Transverse colon (tissue), 4 donors: ENCODE data around the gene DCBLD2. TPM values are rescaled to one million over a fixed set of nuclear protein-coding genes. Genes with fewer than 3 reads are reported as not detected.

Source experiments
- DNase-seq: peaks from one replicate; pipeline ENCODE4 v3.0.0-alpha.2; 2019
- H3K27ac ChIP-seq, 4 donors: fragments of 200-600 bp; sonication (generic); 2 replicates each; pipeline ENCODE4 v1.5.1; 2016 to 2018; ENCODE audit warnings: inconsistent platforms in 4 of 4
- H3K27me3 ChIP-seq: fragments of 200-600 bp; sonication (generic); 2 replicates; pipeline ENCODE4 v1.5.1; 2017; ENCODE audit warnings: inconsistent platforms
- H3K36me3 ChIP-seq, 4 donors: fragments of 200-600 bp; sonication (generic); 2 replicates each; pipeline ENCODE4 v1.5.1; 2017 to 2019; ENCODE audit warnings: inconsistent platforms in 4 of 4
- H3K4me1 ChIP-seq, 4 donors: fragments of 200-600 bp; sonication (generic); 2 replicates each; pipeline ENCODE4 v1.5.1; 2017 to 2020; ENCODE audit warnings: inconsistent platforms in 4 of 4
- H3K4me3 ChIP-seq, 4 donors: fragments of 200-600 bp; sonication (generic); 1 replicate in 1 of 4; 2 replicates in 3 of 4; pipeline versions ENCODE4 v1.5.1 to v1.6.1; 2017 to 2019; ENCODE audit warnings: inconsistent platforms in 4 of 4
- H3K9me3 ChIP-seq, 2 donors: fragments of 200-600 bp; sonication (generic); 2 replicates each; pipeline ENCODE4 v1.5.1; 2017 to 2019; ENCODE audit warnings: inconsistent platforms in 2 of 2
- EP300 ChIP-seq: sonication (generic); formaldehyde crosslinking; IDR thresholded peaks from one replicate; pipeline ENCODE4 v1.6.1; 2017; ENCODE audit warnings: antibody characterized with exemption, low read depth
- POLR2A ChIP-seq: fragments of 450-650 bp; IDR thresholded peaks from one replicate; pipeline ENCODE4 v1.6.1; 2016; ENCODE audit warnings: antibody characterized with exemption, mild to moderate bottlenecking, moderate library complexity
- POLR2AphosphoS5 ChIP-seq, 3 donors: sonication (generic); formaldehyde crosslinking; IDR thresholded peaks; one replicate each; pipeline ENCODE4 v1.6.1; 2016; ENCODE audit warnings: antibody characterized with exemption in 3 of 3
- WGBS, 2 donors: methylation state at CpG; one replicate each; pipeline ENCODE4 v1.1.5; 2018; ENCODE audit warnings: low coverage in 1 of 2; 5-methylcytosine and 5-hydroxymethylcytosine counted together
- in situ Hi-C, 4 donors: fragments of 200-750 bp; cut with MboI; loops; one replicate each; pipeline versions ENCODE4 v1.15.0 to v1.15.1; 2017; ENCODE audit warnings: low sequenced_read_pairs in 3 of 4, low pct_ligation_motif_present in 1 of 4, low pct_unique_long_range_greater_than_20kb in 1 of 4
- intact Hi-C: fragments of 100-400 bp; cut with DNase I; formaldehyde crosslinking; loops from one replicate; pipeline ENCODE4 v1.15.1; 2023; ENCODE audit warnings: low total_unique reads
- total RNA-seq, 4 donors: library from RNA; depleted of rRNA; stranded (reverse); fragments of >200 nt; gene quantifications; one replicate each; pipeline ENCODE4 v1.1.0, GENCODE V29; 2016
- TF ChIP-seq, protein P1 (sequence below), 5 experiments: fragments of 200-600 bp in 3 of 5; fragments of 450-650 bp in 2 of 5; sonication (generic) in 3 of 5; IDR thresholded peaks; 1 replicate in 2 of 5; 2 replicates in 3 of 5; pipeline ENCODE4 v1.5.1; 2016 to 2017; ENCODE audit warnings: antibody characterized with exemption in 5 of 5, inconsistent platforms in 3 of 5, mild to moderate bottlenecking in 2 of 5, moderate library complexity in 1 of 5

Gene DCBLD2
- total RNA-seq, 4 donors from 2014 or later = 14.3 to 20.6 (median 18.4) TPM

GRCh38 chr3:98793971-98794370 is 107.5 kb downstream of the DCBLD2 start:
- whole genome bisulfite sequencing, 2 donors = 61 to 68% methylated on average over 3 of the region's 3 CpGs
- intact Hi-C loops (no loop called here), in situ Hi-C loops (no loop called here)
- Histone ChIP-seq H3K27ac (no peak overlapping the region), H3K9me3 (no peaks in the 10 kb centered on the region), H3K36me3 (no peaks in the 10 kb centered on the region), H3K4me1 (no peaks in the 10 kb centered on the region), H3K4me3 (no peak overlapping the region), H3K27me3 (no peaks in the 10 kb centered on the region)
- TF ChIP-seq, protein P1, sequence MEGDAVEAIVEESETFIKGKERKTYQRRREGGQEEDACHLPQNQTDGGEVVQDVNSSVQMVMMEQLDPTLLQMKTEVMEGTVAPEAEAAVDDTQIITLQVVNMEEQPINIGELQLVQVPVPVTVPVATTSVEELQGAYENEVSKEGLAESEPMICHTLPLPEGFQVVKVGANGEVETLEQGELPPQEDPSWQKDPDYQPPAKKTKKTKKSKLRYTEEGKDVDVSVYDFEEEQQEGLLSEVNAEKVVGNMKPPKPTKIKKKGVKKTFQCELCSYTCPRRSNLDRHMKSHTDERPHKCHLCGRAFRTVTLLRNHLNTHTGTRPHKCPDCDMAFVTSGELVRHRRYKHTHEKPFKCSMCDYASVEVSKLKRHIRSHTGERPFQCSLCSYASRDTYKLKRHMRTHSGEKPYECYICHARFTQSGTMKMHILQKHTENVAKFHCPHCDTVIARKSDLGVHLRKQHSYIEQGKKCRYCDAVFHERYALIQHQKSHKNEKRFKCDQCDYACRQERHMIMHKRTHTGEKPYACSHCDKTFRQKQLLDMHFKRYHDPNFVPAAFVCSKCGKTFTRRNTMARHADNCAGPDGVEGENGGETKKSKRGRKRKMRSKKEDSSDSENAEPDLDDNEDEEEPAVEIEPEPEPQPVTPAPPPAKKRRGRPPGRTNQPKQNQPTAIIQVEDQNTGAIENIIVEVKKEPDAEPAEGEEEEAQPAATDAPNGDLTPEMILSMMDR (IDR thresholded peaks at IDR 0.05) = no peak
- TF ChIP-seq POLR2AphosphoS5 (IDR thresholded peaks at IDR 0.05) (no peak), POLR2A (no peak), EP300 (no peak)
- DNase-seq = no peak

DNA sequence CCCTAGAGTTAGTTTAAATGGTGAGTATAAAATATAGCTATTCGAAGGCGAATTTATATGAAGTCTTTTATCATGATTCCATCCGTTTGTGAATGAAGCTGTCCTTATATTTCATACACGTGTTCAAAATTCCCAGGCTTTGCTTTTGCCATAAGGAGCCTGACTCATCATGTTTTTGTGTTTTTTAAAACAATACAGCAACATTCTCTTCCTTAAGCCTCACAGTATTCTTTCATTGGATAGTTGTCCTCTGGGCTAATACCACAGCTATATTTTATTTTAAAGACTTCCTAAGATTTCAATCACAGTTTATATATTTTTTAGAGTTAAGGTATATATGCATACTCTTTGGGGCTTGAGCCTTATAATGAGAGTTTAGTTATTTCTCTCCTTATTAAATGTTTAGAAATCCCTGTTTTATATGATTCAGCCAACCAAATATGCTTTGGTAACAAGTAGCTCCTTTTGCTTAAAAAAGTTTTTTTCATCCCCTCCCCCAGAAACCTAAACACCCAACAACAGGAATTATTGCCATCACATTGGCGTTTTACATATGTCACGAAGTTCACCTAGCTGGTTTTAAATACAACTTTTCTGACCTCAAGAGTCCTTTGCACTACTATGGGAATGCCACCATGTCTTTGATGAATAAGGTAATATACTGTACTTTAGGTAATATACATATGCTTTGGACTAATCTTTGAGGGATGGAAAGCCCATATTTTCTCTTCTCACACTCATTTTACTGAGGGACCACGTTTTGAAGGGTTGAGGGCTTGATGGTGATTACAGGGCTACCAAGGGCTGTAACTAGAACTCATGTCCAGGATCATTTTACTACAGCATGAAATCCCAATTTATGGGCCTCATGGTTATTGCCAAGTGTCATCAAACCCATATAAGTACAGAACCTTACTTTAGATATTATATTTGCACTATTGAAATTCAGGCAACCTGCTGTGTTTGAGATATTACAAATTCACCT is 109.9 kb downstream of the DCBLD2 start:
- no peak for DNase-seq
- in situ Hi-C loops = no loop called here

DNA sequence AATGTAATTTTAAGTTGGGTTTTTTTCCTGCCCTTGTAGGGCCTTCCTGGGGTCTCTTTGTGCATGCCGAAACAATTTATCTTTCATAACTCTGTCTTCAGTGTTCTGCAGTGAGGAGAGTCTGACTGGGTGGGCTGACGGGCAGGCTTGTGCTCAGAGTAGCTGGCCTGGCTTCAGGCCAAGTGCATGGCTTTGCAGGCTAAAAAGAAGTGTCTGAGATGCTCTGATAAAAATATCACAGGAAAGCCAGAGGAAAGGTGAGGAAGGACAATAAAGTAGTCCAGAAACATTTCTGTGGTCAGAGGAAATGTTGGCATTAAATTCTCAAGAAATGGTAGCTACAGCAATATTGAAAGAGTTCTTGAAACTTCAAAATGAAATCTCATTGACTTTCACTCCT is 112.8 kb downstream of the DCBLD2 start:
- Histone ChIP-seq H3K36me3 (no peaks in the 10 kb centered on the region), H3K4me1 (no peaks in the 10 kb centered on the region), H3K27ac (no peak overlapping the region), H3K4me3 (no peak overlapping the region), H3K27me3 (no peaks in the 10 kb centered on the region), H3K9me3 (no peaks in the 10 kb centered on the region)
- in situ Hi-C loops (no loop called here), intact Hi-C loops (no loop called here)
- TF ChIP-seq, protein P1 (IDR thresholded peaks at IDR 0.05) = no peak
- no peak for TF ChIP-seq EP300
- TF ChIP-seq POLR2A = no peak
- no peak for TF ChIP-seq POLR2AphosphoS5 (IDR thresholded peaks at IDR 0.05)
- no peak for DNase-seq
- 14 to 53% methylated on average over 1 to 2 of the region's 2 CpGs for WGBS, 2 donors

More for the DNA sequence above, 109.9 kb downstream of the DCBLD2 start:
- no peak for TF ChIP-seq POLR2A
- TF ChIP-seq POLR2AphosphoS5 (IDR thresholded peaks at IDR 0.05) = no peak
- TF ChIP-seq EP300 = no peak
- TF ChIP-seq, protein P1 (IDR thresholded peaks at IDR 0.05) = no peak
- H3K9me3 ChIP-seq = no peaks in the 10 kb centered on the region
- no peak overlapping the region for H3K4me3 ChIP-seq
- H3K27me3 ChIP-seq = no peaks in the 10 kb centered on the region
- H3K4me1 ChIP-seq = no peaks in the 10 kb centered on the region
- no peak overlapping the region for H3K27ac ChIP-seq
- no peaks in the 10 kb centered on the region for H3K36me3 ChIP-seq
- intact Hi-C loops = no loop called here
- 76 to 77% methylated on average over 6 to 7 of the region's 7 CpGs for WGBS, 2 donors

GRCh38 chr3:98787181-98787580 is 114.3 kb downstream of the DCBLD2 start:
- H3K4me3 ChIP-seq = no peak overlapping the region
- H3K4me1 ChIP-seq = no peaks in the 10 kb centered on the region
- no peaks in the 10 kb centered on the region for H3K36me3 ChIP-seq
- no peaks in the 10 kb centered on the region for H3K27me3 ChIP-seq
- in situ Hi-C loops = no loop called here
- WGBS, 2 donors = 79% methylated on average over 2 of the region's 2 CpGs; no CpG with 5 or more reads in 1 of the 2 donors
- TF ChIP-seq POLR2A (no peak), EP300 (no peak)
- TF ChIP-seq, protein P1 (IDR thresholded peaks at IDR 0.05) = no peak
- intact Hi-C loops = no loop called here
- no peaks in the 10 kb centered on the region for H3K9me3 ChIP-seq
- no peak for DNase-seq
- no peak overlapping the region for H3K27ac ChIP-seq
